Ovary (tissue), 3 donors: Measurements from ENCODE around the gene ARPP19.

Experiments used
- CTCF ChIP-seq, 3 donors: fragments of 450-650 bp in 2 of 3; fragments of 200-600 bp in 1 of 3; IDR thresholded peaks; one replicate each; pipeline versions ENCODE4 v1.5.1 to v1.8.0; 2016 to 2022; ENCODE audit warnings: antibody characterized with exemption in 3 of 3, mild to moderate bottlenecking in 1 of 3
- POLR2A ChIP-seq: fragments of 450-650 bp; IDR thresholded peaks from one replicate; pipeline ENCODE4 v1.6.1; 2017; ENCODE audit warnings: antibody characterized with exemption, mild to moderate bottlenecking, moderate library complexity
- donor health status: DM: no; HTN: no; CAD: no.

GRCh38 chr15:52537459-52537858, 31.4 kb downstream of the ARPP19 start:
- TF ChIP-seq POLR2A, result no peak
- TF ChIP-seq CTCF (IDR thresholded peaks at IDR 0.05), result no peak
